T-helper 2 cell (primary cell): ENCODE results near the gene TALDO1.

Source experiments
- DNase-seq, 5 experiments: peaks; one replicate each; pipeline versions ENCODE4 v3.0.0 to v3.0.0-alpha.2; 2012 to 2022

The TALDO1 gene

GRCh38 chr11:802018-802617 lies 54.9 kb downstream of the TALDO1 start:
- no peak for DNase-seq

- no peak for DNase-seq
Observed at GRCh38 chr11:802693-803466, 55.6 kb downstream of the TALDO1 start.

GRCh38 chr11:803467-803742 lies 56.1 kb downstream of the TALDO1 start:
- DNase-seq: no peak

GRCh38 chr11:803770-804598 lies 56.7 kb downstream of the TALDO1 start:
- DNase-seq: no peak

GRCh38 chr11:804599-804964 lies 57.3 kb downstream of the TALDO1 start:
- DNase-seq: no peak

DNA sequence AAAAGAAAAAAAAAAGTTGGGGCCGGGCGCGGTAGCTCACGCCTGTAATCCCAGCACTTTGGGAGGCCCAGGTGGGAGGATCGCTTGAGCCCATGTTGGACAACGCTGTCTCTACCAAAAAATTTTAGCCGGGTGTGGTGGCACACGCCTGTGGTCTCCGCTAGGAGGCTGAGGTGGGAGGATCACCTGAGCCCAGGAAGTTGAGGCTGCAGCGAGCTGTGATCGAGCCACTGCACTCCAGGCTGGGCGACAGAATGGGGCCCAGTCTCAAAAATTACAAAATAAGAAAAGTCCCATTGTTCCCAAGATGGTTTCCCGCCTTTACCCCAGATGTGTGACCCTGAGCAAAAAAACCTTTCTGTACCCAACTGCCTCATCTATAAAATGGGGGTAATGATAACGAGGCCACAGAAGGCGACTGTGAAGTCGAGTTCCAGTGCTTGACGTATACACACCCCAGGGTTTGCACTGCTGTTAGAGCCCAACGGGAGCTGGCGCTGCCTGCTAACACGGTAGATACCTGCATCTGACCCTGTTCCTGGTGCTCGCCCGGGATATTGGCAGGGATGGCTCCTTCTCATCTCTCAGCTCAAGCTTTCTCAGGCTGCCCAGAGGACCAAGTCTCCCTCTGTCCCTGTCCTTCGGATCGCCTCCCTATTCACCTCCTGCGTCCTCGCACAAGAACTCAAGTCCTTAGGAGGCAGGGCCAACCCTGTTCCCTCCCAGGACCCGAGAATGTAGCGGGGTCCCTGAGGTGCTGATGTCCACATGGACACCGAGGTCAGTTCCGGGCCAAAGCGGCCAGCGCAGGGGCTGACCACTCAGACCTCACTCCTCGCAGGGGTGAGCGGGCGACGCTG lies 61.4 kb downstream of the TALDO1 start:
- DNase-seq: peak in 3 of 5 experiments; percentile 44 to 80 (median 45)

- peak; percentile 95 to 98 (median 97) for DNase-seq
Observed at GRCh38 chr11:809287-810039, 62.2 kb downstream of the TALDO1 start, which contains the start of gene RPLP2. Gene RPLP2, plus strand, starts transcription at chr11:809967. Its CDS starts 268 bp downstream, at chr11:810235.

DNA sequence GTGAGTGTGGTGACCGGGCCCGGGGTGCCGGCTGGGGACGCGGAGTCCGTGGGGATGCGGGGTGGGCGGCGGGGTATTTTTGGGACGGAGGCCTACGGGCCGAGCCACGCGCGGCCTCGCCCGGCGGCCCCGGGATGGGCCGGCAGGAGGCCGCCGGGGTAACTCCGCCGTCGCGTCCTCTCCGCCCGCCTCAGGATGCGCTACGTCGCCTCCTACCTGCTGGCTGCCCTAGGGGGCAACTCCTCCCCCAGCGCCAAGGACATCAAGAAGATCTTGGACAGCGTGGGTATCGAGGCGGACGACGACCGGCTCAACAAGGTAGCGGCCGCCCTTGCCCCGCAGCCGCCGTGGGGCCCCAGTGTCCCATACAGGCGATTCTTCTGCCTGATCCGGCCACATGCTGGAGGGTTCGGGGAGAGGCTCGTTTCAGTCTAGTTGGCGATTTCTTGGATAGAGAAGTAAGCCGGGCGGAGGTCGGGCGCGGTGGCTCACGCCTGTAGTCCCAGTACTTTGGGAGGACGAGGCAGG lies 62.8 kb downstream of the TALDO1 start:
- no peak for DNase-seq

- DNase-seq: no peak
Observed at GRCh38 chr11:811446-812245, 64.4 kb downstream of the TALDO1 start.

DNA sequence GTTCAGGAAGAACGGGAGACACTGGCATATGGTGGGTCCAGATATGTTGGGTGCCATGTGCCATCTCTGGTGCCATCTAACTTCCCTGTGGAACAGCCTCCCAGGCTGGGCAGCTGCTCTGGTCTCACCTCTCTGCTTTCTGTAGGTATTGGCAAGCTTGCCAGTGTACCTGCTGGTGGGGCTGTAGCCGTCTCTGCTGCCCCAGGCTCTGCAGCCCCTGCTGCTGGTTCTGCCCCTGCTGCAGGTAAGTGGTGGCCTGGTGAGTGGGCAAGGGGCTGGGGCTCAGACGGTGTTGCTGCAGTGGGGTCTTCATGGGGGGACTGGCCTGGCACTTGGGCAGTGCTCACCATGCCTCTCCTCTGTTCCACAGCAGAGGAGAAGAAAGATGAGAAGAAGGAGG lies 65.1 kb downstream of the TALDO1 start:
- DNase-seq: no peak

DNA sequence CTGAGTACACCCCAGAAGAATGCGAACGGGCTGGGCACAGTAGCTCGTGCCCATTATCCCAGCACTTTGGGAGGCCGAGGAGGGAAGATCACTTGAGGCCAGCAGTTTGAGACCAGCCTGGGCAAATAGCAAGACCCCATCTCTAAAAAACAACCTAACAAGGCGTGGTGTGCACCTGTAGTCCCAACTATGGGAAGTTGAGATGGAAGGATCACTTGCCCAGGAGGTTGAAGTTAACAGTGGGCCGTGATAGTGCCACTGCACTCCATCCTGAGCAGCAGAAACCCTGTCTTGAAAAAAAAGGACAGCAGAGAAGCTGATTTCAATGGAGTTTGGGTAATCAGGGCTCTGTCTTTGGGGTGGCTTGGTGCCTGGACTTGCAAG lies 65.8 kb downstream of the TALDO1 start:
- DNase-seq: no peak

GRCh38 chr11:813456-814096 lies 66.3 kb downstream of the TALDO1 start:
- DNase-seq: no peak
